Stimulated activated memory B cell treated with anti-CD40 and anti-IgM and Interleukin-4, amounts not matched to agents 10 μg/mL and 1 μg/mL and 100 μg/mL, for 72 hours (primary cell): ENCODE data around the gene PSTPIP1.

ENCODE experiments used
- ATAC-seq: fragments of 150-1000 bp; cut with Tn5 transposase; 2 replicates; pipeline ENCODE4 v1.10.0; 2021
- H3K27ac Mint-ChIP-seq: one replicate; pipeline ENCODE4 v1.8.0; 2022; ENCODE audit warnings: mild to moderate bottlenecking, mixed read lengths
- H3K27me3 Mint-ChIP-seq: one replicate; pipeline ENCODE4 v1.8.0; 2022; ENCODE audit warnings: mixed read lengths
- H3K36me3 Mint-ChIP-seq: one replicate; pipeline ENCODE4 v1.8.0; 2022; ENCODE audit warnings: mixed read lengths
- H3K4me1 Mint-ChIP-seq: one replicate; pipeline ENCODE4 v1.8.0; 2022; ENCODE audit warnings: mixed read lengths
- H3K4me3 Mint-ChIP-seq: one replicate; pipeline ENCODE4 v1.8.0; 2022; ENCODE audit warnings: mild to moderate bottlenecking, moderate library complexity, mixed read lengths
- H3K9me3 Mint-ChIP-seq: one replicate; pipeline ENCODE4 v1.8.0; 2022; ENCODE audit warnings: mixed read lengths

Gene PSTPIP1

GRCh38 chr15:76973362-76973743, 21.6 kb upstream of the PSTPIP1 start:
- Mint-ChIP-seq H3K27me3 (no peaks in the 10 kb centered on the region), H3K36me3 (no peaks in the 10 kb centered on the region), H3K27ac (no peak overlapping the region), H3K4me1 (peaks cover 11% of the 10 kb centered on the region), H3K4me3 (no peak overlapping the region), H3K9me3 (no peaks in the 10 kb centered on the region)
- peak; percentile 49 for ATAC-seq

DNA sequence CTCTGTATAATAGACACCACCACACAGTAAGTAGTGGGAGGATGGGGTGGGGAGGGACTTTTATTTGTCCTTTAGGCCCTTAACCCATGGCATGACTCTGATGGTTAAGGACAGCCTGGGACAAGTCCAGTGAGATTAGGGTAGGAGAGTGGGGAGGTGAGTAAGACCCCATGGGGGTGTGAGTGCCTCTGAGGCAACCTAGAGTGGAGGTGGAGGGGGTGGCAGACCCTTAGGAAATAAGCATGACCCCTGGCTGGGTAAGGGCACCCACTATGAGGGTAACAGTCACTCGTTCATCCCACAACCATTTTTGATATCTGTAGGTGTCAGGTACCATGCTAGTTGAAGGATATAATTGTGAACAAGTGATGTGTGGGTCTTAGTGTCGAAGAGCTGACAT, 21.0 kb upstream of the PSTPIP1 start:
- Mint-ChIP-seq H3K9me3 (no peaks in the 10 kb centered on the region), H3K4me3 (no peak overlapping the region), H3K27me3 (no peaks in the 10 kb centered on the region), H3K27ac (no peak overlapping the region), H3K4me1 (peaks cover 11% of the 10 kb centered on the region), H3K36me3 (no peaks in the 10 kb centered on the region)
- no peak for ATAC-seq

GRCh38 chr15:76974456-76975036, 20.4 kb upstream of the PSTPIP1 start:
- no peaks in the 10 kb centered on the region for H3K9me3 Mint-ChIP-seq
- no peak overlapping the region for H3K27ac Mint-ChIP-seq
- no peak overlapping the region for H3K4me3 Mint-ChIP-seq
- H3K4me1 Mint-ChIP-seq: peaks cover 11% of the 10 kb centered on the region
- ATAC-seq: no peak
- peaks cover 2% of the 10 kb centered on the region for H3K27me3 Mint-ChIP-seq
- H3K36me3 Mint-ChIP-seq: no peaks in the 10 kb centered on the region

DNA sequence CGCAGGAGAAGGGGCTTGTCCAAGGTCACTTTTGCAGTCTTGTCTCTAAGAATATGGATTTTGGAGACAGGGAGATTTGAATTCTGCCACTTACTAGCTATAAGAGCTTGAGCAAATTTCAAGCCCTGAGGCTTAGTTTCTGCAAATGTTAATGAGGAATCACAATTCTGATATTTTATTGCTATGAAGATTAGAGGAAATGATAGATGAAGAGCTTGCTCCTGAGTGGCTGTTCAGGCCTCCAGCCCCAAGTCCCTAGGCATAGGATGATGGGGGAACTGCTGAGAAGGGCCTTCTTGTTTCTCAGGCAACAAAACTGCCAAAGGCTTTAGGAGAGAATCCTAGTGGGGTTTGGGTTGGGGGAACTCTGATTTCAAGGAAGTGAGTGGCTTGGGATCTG, 18.8 kb upstream of the PSTPIP1 start:
- H3K27me3 Mint-ChIP-seq: peaks cover 9% of the 10 kb centered on the region
- ATAC-seq: no peak
- no peaks in the 10 kb centered on the region for H3K9me3 Mint-ChIP-seq
- H3K4me1 Mint-ChIP-seq: peaks cover 11% of the 10 kb centered on the region
- no peak overlapping the region for H3K4me3 Mint-ChIP-seq
- no peak overlapping the region for H3K27ac Mint-ChIP-seq
- no peaks in the 10 kb centered on the region for H3K36me3 Mint-ChIP-seq

DNA sequence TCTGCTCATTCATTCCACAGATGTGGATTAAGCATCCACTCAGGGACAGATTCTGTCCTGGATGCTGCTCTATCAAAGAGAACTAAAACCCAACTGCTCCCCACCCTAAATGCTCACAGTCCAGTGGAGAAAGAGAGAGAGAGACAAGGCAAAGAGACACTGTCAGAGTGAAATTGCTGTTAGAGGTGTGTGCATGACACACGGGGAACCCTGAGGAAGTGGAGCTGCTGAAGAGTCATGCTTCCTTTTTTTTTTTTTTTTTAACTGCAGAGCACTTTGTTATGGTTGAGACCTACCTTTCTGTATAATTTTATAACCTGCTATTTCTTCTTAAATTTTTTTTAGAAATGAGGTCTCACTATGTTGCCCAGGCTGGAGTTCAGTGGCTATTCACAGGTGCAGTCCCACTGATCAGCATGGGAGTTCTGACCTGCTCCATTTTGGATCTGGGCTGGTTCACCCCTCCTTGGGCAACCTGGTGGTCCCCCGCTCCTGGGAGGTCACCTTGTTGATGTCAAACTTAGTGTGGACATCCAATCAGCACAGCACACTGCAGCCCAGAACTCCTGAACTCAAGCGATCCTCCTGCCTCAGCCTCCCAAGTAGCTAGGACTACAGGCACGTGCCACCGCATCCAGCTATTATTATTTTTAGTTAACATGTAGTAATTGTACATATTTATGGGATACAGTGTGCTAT, 18.2 kb upstream of the PSTPIP1 start:
- Mint-ChIP-seq H3K27ac (no peak overlapping the region), H3K4me3 (no peak overlapping the region), H3K9me3 (no peaks in the 10 kb centered on the region), H3K36me3 (no peaks in the 10 kb centered on the region), H3K27me3 (peaks cover 9% of the 10 kb centered on the region), H3K4me1 (peaks cover 11% of the 10 kb centered on the region)
- ATAC-seq: peak; percentile 79

- H3K27me3 Mint-ChIP-seq: peaks cover 9% of the 10 kb centered on the region
- H3K27ac Mint-ChIP-seq: no peak overlapping the region
- ATAC-seq: no peak
- H3K4me3 Mint-ChIP-seq: no peak overlapping the region
- H3K4me1 Mint-ChIP-seq: peaks cover 11% of the 10 kb centered on the region
- no peaks in the 10 kb centered on the region for H3K9me3 Mint-ChIP-seq
- no peaks in the 10 kb centered on the region for H3K36me3 Mint-ChIP-seq
These were observed 16.2 kb upstream of the PSTPIP1 start for GRCh38 chr15:76978522-76979330.

- H3K4me3 Mint-ChIP-seq: no peak overlapping the region
- peaks cover 11% of the 10 kb centered on the region for H3K4me1 Mint-ChIP-seq
- H3K27me3 Mint-ChIP-seq: peaks cover 9% of the 10 kb centered on the region
- no peaks in the 10 kb centered on the region for H3K36me3 Mint-ChIP-seq
- ATAC-seq: no peak
- no peak overlapping the region for H3K27ac Mint-ChIP-seq
- no peaks in the 10 kb centered on the region for H3K9me3 Mint-ChIP-seq
These were observed 15.5 kb upstream of the PSTPIP1 start for GRCh38 chr15:76979331-76979925.

DNA sequence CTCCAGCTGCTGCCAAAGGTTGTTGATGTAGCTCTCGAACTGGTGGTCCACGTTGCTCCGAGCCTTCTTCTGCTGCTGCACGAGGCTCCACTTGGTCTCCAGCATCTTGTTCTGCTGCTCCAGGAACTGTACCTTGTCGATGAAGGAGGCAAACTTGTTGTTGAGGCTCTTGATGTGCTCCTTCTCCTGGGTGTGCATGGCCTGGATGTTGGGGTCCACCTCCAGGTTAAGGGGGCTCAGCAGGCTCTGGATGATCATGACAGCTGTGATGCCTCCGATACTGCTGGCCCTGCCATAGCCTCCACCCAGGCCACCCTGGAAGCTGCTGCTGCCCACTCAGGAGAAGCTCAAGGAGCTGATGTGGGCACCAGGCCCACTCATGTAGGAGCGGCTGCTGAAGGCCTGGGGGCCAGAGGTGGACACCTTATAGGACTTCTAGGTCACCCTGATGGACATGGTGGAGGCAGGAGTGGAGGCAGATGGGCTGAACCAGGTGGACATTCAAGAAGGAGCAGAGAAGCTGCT, 14.9 kb upstream of the PSTPIP1 start:
- Mint-ChIP-seq H3K27ac (no peak overlapping the region), H3K9me3 (no peaks in the 10 kb centered on the region), H3K4me1 (peaks cover 11% of the 10 kb centered on the region), H3K4me3 (no peak overlapping the region), H3K36me3 (no peaks in the 10 kb centered on the region), H3K27me3 (peaks cover 9% of the 10 kb centered on the region)
- no peak for ATAC-seq

DNA sequence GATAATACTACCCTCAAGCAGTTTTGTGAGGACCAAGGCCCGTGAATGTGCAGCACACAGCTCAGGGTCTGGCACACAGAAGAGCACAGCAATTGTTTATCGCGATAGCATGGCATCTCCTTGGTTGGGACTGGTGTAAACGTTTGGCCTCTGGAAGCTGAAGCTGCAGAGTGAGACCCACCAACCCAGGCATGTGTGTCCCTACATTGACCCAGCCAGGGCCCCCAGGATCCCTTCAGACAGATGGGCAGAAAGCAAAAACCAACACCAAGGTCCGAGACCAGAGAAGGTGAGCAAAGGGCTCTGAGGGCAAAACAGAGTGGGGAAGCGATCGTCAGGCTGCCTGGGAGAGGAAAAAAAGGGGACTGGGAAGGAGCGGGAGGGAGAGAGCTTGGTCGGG, 12.6 kb upstream of the PSTPIP1 start:
- Mint-ChIP-seq H3K27me3 (peaks cover 9% of the 10 kb centered on the region), H3K27ac (peak overlapping the region; percentile 38), H3K36me3 (no peaks in the 10 kb centered on the region), H3K4me1 (no peaks in the 10 kb centered on the region), H3K9me3 (no peaks in the 10 kb centered on the region), H3K4me3 (no peak overlapping the region)
- no peak for ATAC-seq

- H3K4me3 Mint-ChIP-seq: no peak overlapping the region
These were observed 12.2 kb upstream of the PSTPIP1 start for GRCh38 chr15:76982756-76983155.

GRCh38 chr15:76983590-76984375, 11.1 kb upstream of the PSTPIP1 start:
- H3K36me3 Mint-ChIP-seq: no peaks in the 10 kb centered on the region
- peaks cover 9% of the 10 kb centered on the region for H3K27me3 Mint-ChIP-seq
- H3K4me3 Mint-ChIP-seq: no peak overlapping the region
- peaks cover 13% of the 10 kb centered on the region for H3K4me1 Mint-ChIP-seq
- H3K27ac Mint-ChIP-seq: no peak overlapping the region
- peak; percentile 48 for ATAC-seq
- H3K9me3 Mint-ChIP-seq: no peaks in the 10 kb centered on the region

More at GRCh38 chr15:76982756-76983155, 12.2 kb upstream of the PSTPIP1 start:
- no peak for ATAC-seq
- H3K9me3 Mint-ChIP-seq: no peaks in the 10 kb centered on the region
- H3K27ac Mint-ChIP-seq: peak overlapping the region; percentile 38
- peaks cover 3% of the 10 kb centered on the region for H3K4me1 Mint-ChIP-seq
- no peaks in the 10 kb centered on the region for H3K36me3 Mint-ChIP-seq
- H3K27me3 Mint-ChIP-seq: peaks cover 9% of the 10 kb centered on the region

GRCh38 chr15:76986743-76987142, 8.2 kb upstream of the PSTPIP1 start:
- H3K4me1 Mint-ChIP-seq: peaks cover 38% of the 10 kb centered on the region
- ATAC-seq: no peak
- H3K27ac Mint-ChIP-seq: peak overlapping the region; percentile 99
- no peaks in the 10 kb centered on the region for H3K9me3 Mint-ChIP-seq
- no peak overlapping the region for H3K4me3 Mint-ChIP-seq
- H3K27me3 Mint-ChIP-seq: no peaks in the 10 kb centered on the region
- H3K36me3 Mint-ChIP-seq: no peaks in the 10 kb centered on the region

GRCh38 chr15:76987276-76987675, 7.7 kb upstream of the PSTPIP1 start:
- peaks cover 42% of the 10 kb centered on the region for H3K4me1 Mint-ChIP-seq
- H3K9me3 Mint-ChIP-seq: no peaks in the 10 kb centered on the region
- H3K27ac Mint-ChIP-seq: peak overlapping the region; percentile 99
- no peak for ATAC-seq
- no peak overlapping the region for H3K4me3 Mint-ChIP-seq
- H3K36me3 Mint-ChIP-seq: no peaks in the 10 kb centered on the region
- H3K27me3 Mint-ChIP-seq: no peaks in the 10 kb centered on the region

- no peaks in the 10 kb centered on the region for H3K36me3 Mint-ChIP-seq
- peak; percentile 91 for ATAC-seq
- H3K9me3 Mint-ChIP-seq: no peaks in the 10 kb centered on the region
- peaks cover 47% of the 10 kb centered on the region for H3K4me1 Mint-ChIP-seq
- peak overlapping the region; percentile 99 for H3K27ac Mint-ChIP-seq
- no peaks in the 10 kb centered on the region for H3K27me3 Mint-ChIP-seq
- H3K4me3 Mint-ChIP-seq: peak overlapping the region; percentile 80
These were observed 6.7 kb upstream of the PSTPIP1 start for GRCh38 chr15:76987896-76988860.
